Fibroblast of lung (primary cell): ENCODE results near the gene TBCK.

ENCODE experiments used
- EZH2 ChIP-seq: IDR thresholded peaks from 2 replicates; pipeline ENCODE4 v1.5.1; 2012; ENCODE audit warnings: low read length, control low read depth, mild to moderate bottlenecking; ENCODE audit errors: missing control alignments
- TF ChIP-seq, protein P1 (sequence below), 2 donors: IDR thresholded peaks in 1 of 2; conservative IDR thresholded peaks in 1 of 2; 1 replicate in 1 of 2; 2 replicates in 1 of 2; pipeline ENCODE4 v1.5.1; 2011 to 2012; ENCODE audit warnings: low read length in 2 of 2, control low read depth in 1 of 2, inconsistent platforms in 1 of 2, low read depth in 1 of 2, mild to moderate bottlenecking in 1 of 2

DNA sequence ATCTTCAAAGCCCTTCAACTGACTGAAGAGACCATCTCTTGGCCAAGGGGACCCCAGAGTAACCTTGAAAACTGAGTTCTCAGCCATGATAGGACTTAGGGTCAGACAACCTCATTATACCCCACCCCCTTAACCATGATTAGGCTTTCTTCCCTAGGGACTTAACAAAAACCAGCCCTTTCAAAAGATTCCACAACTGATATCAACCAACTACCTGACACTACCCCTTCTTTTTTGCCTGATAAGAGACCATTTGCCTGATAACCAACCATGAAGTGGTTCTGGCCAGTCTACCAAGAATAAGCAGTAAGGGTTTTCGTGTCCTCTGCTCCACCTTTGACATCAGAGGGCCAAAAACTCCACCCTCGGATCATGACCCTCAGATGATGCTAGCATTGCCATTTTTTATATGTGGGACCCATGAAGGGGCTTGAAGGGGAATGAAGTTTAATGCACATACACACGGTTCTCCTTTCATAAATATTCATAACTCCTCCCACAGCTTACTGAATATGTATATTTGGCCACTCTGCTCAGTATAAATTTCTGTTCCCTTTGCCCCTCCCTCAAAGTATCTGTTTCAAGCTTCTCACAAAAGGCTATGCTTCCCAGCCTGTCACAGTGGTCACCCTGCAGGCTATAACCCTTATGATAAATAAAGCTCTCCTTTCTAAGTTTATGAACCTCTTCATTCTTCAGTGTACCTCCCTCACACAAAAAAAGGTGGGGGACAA, 12.3 kb downstream of the TBCK start:
- TF ChIP-seq, protein P1, sequence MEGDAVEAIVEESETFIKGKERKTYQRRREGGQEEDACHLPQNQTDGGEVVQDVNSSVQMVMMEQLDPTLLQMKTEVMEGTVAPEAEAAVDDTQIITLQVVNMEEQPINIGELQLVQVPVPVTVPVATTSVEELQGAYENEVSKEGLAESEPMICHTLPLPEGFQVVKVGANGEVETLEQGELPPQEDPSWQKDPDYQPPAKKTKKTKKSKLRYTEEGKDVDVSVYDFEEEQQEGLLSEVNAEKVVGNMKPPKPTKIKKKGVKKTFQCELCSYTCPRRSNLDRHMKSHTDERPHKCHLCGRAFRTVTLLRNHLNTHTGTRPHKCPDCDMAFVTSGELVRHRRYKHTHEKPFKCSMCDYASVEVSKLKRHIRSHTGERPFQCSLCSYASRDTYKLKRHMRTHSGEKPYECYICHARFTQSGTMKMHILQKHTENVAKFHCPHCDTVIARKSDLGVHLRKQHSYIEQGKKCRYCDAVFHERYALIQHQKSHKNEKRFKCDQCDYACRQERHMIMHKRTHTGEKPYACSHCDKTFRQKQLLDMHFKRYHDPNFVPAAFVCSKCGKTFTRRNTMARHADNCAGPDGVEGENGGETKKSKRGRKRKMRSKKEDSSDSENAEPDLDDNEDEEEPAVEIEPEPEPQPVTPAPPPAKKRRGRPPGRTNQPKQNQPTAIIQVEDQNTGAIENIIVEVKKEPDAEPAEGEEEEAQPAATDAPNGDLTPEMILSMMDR (conservative IDR thresholded peaks at IDR 0.05 in 1 of 2, IDR thresholded peaks at IDR 0.05 in 1 of 2; ENCODE audit: low read depth in 1 of 2, low read length in 2 of 2) = no peak
- TF ChIP-seq EZH2 = no peak
